ENCODE data around the gene MGMT. TPM values are rescaled to one million over a fixed set of nuclear protein-coding genes. Genes with fewer than 3 reads are reported as not detected.

The MGMT gene
- polyA plus RNA-seq, 1 donor from 2014 or later, result 0.94 TPM

GRCh38 chr10:129462257-129462795 lies 4.7 kb upstream of the MGMT start:
- H3K9ac ChIP-seq (ENCODE audit: low read length), result no peak overlapping the region
- H2AFZ ChIP-seq (ENCODE audit: low read depth, low read length), result no peak overlapping the region
- H3K27ac ChIP-seq (ENCODE audit: low read length), result no peak overlapping the region
- no peak for TF ChIP-seq TAF1 (IDR thresholded peaks at IDR 0.05; ENCODE audit: low read depth)
- no peak for TF ChIP-seq CTCF (IDR thresholded peaks at IDR 0.05; ENCODE audit: poor library complexity, severe bottlenecking)
- no peak for TF ChIP-seq MXI1 (conservative IDR thresholded peaks at IDR 0.05; ENCODE audit: poor library complexity, severe bottlenecking)
- no peak for TF ChIP-seq REST (IDR thresholded peaks at IDR 0.05; ENCODE audit: borderline replicate concordance)
- TF ChIP-seq SMC3 (conservative IDR thresholded peaks at IDR 0.05; ENCODE audit: poor library complexity), result no peak
- no peak for TF ChIP-seq POLR2AphosphoS5 (IDR thresholded peaks at IDR 0.05)
- H3K36me3 ChIP-seq (ENCODE audit: insufficient read depth, low read length), result no peaks in the 10 kb centered on the region
- H3K9me2 ChIP-seq (ENCODE audit: insufficient read depth, low read length), result no peaks in the 10 kb centered on the region
- no peaks in the 10 kb centered on the region for H3K27me3 ChIP-seq (ENCODE audit: insufficient read depth, low read depth, low read length)
- H4K20me1 ChIP-seq (ENCODE audit: insufficient read depth), result no peaks in the 10 kb centered on the region
- no peaks in the 10 kb centered on the region for H3K79me2 ChIP-seq (replicated peaks; ENCODE audit: insufficient read depth, low read length)
- peaks cover 10% of the 10 kb centered on the region for H3K9me3 ChIP-seq (ENCODE audit: low read length)
- H3K4me3 ChIP-seq (ENCODE audit: low read length), result no peak overlapping the region
- H3F3A ChIP-seq (ENCODE audit: insufficient read depth, low read length, poor library complexity, severe bottlenecking), result no peaks in the 10 kb centered on the region
- no peak overlapping the region for H3K4me2 ChIP-seq (ENCODE audit: low read length)

GRCh38 chr10:129464251-129464650 lies 2.8 kb upstream of the MGMT start:
- no peaks in the 10 kb centered on the region for H3K27me3 ChIP-seq (ENCODE audit: insufficient read depth, low read depth, low read length)
- no peak overlapping the region for H3K9ac ChIP-seq (ENCODE audit: low read length)
- TF ChIP-seq TAF1 (IDR thresholded peaks at IDR 0.05; ENCODE audit: low read depth) (no peak), RAD21 (conservative IDR thresholded peaks at IDR 0.05) (no peak), EZH2 (IDR thresholded peaks at IDR 0.05; ENCODE audit: borderline replicate concordance, insufficient read depth, low read length, poor library complexity, severe bottlenecking) (no peak), REST (IDR thresholded peaks at IDR 0.05; ENCODE audit: borderline replicate concordance) (no peak)
- no peak overlapping the region for H2AFZ ChIP-seq (ENCODE audit: low read depth, low read length)
- H3K9me2 ChIP-seq (ENCODE audit: insufficient read depth, low read length), result no peaks in the 10 kb centered on the region
- no peaks in the 10 kb centered on the region for H3K36me3 ChIP-seq (ENCODE audit: insufficient read depth, low read length)
- H3K4me2 ChIP-seq (ENCODE audit: low read length), result no peak overlapping the region
- no peaks in the 10 kb centered on the region for H4K20me1 ChIP-seq (ENCODE audit: insufficient read depth)
- H3K79me2 ChIP-seq (replicated peaks; ENCODE audit: insufficient read depth, low read length), result no peaks in the 10 kb centered on the region
- no peak overlapping the region for H3K4me3 ChIP-seq (ENCODE audit: low read length)
- no peak overlapping the region for H3K27ac ChIP-seq (ENCODE audit: low read length)
- peaks cover 10% of the 10 kb centered on the region for H3K9me3 ChIP-seq (ENCODE audit: low read length)
- H3F3A ChIP-seq (ENCODE audit: insufficient read depth, low read length, poor library complexity, severe bottlenecking), result no peaks in the 10 kb centered on the region

Measured in neural cell (in vitro differentiated cells).